Smooth muscle cell (in vitro differentiated cells): Measurements from ENCODE around the gene DYNLL1. TPM values are rescaled to one million over a fixed set of nuclear protein-coding genes. Genes with fewer than 3 reads are reported as not detected.

Source experiments
- DNase-seq: peaks from one replicate; lab custom pipeline; 2025; ENCODE audit not compliant: unreplicated experiment; lab: John Stamatoyannopoulos, UW
- H2AFZ ChIP-seq: fragments of 200-600 bp; sonication (generic); 2 replicates; pipeline ENCODE4 v1.6.0; 2016; ENCODE audit warnings: antibody characterized with exemption, low read depth, mild to moderate bottlenecking
- H3F3A ChIP-seq: fragments of 200-600 bp; sonication (generic); 2 replicates; pipeline ENCODE4 v1.6.0; 2017; ENCODE audit warnings: antibody characterized with exemption, low read depth
- H3K27ac ChIP-seq: fragments of 200-600 bp; sonication (generic); 2 replicates; pipeline ENCODE4 v1.5.1; 2016; ENCODE audit warnings: low read depth, mild to moderate bottlenecking
- H3K27me3 ChIP-seq: fragments of 200-600 bp; sonication (generic); 2 replicates; pipeline ENCODE4 v1.6.1; 2016; ENCODE audit warnings: low read depth, mild to moderate bottlenecking
- H3K36me3 ChIP-seq: fragments of 200-600 bp; sonication (generic); 2 replicates; pipeline ENCODE4 v1.5.1; 2016; ENCODE audit warnings: low read depth
- H3K4me1 ChIP-seq: fragments of 200-600 bp; sonication (generic); 2 replicates; pipeline ENCODE4 v1.5.1; 2016; ENCODE audit warnings: low read depth
- H3K4me2 ChIP-seq: fragments of 200-600 bp; sonication (generic); 2 replicates; pipeline ENCODE4 v1.6.0; 2016; ENCODE audit warnings: mild to moderate bottlenecking
- H3K4me3 ChIP-seq: fragments of 200-600 bp; sonication (generic); 2 replicates; pipeline ENCODE4 v1.5.1; 2016; ENCODE audit warnings: mild to moderate bottlenecking
- H3K79me2 ChIP-seq: fragments of 200-600 bp; sonication (generic); 2 replicates; pipeline ENCODE4 v1.6.0; 2016; ENCODE audit warnings: low read depth, mild to moderate bottlenecking
- H3K9ac ChIP-seq: fragments of 200-600 bp; sonication (generic); 2 replicates; pipeline ENCODE4 v1.6.0; 2016; ENCODE audit warnings: low read depth
- H3K9me3 ChIP-seq: fragments of 200-600 bp; sonication (generic); replicated peaks from 2 replicates; pipeline ENCODE4 v1.5.1; 2016; ENCODE audit warnings: low read depth
- H4K20me1 ChIP-seq: fragments of 200-600 bp; sonication (generic); 2 replicates; pipeline ENCODE4 v1.6.0; 2016; ENCODE audit warnings: low read depth
- CTCF ChIP-seq: fragments of 200-600 bp; sonication (generic); IDR thresholded peaks from 2 replicates; pipeline ENCODE4 v1.5.1; 2017; ENCODE audit warnings: borderline replicate concordance, mild to moderate bottlenecking, antibody characterized with exemption; ENCODE audit not compliant: insufficient read depth, poor library complexity, severe bottlenecking
- WGBS: methylation state at CpG from one replicate; pipeline ENCODE4 v1.1.7; 2016; ENCODE audit warnings: low lambda C conversion rate; 5-methylcytosine and 5-hydroxymethylcytosine counted together
- polyA plus RNA-seq: library from polyadenylated mRNA; unstranded; fragments of >200 nt; fragmentation: Nextera tagmentation; extraction: Ambion mirVana; gene quantifications from 2 replicates; pipeline ENCODE4 v1.2.1, GENCODE V29; 2016
- total RNA-seq: library from RNA; depleted of rRNA; stranded (reverse); fragments of >200 nt; gene quantifications from 2 replicates; pipeline ENCODE4 v1.2.3, GENCODE V29; 2014

The DYNLL1 gene
- total and polyA plus RNA-seq, 2 experiments from 2014 or later, result 497 to 502 TPM

- H3K27ac ChIP-seq, result peak overlapping the region; percentile 60
- H3F3A ChIP-seq, result peaks cover 5% of the 10 kb centered on the region
- H3K79me2 ChIP-seq, result peaks cover 93% of the 10 kb centered on the region
- DNase-seq, result no peak
- no peak overlapping the region for H3K9ac ChIP-seq
- no peaks in the 10 kb centered on the region for H3K36me3 ChIP-seq
- peak overlapping the region; percentile 21 for H3K4me3 ChIP-seq
- H4K20me1 ChIP-seq, result peaks cover 89% of the 10 kb centered on the region
- no peaks in the 10 kb centered on the region for H3K27me3 ChIP-seq
- 76% methylated on average over 6 of the region's 6 CpGs for WGBS
- peak overlapping the region; percentile 91 for H3K4me2 ChIP-seq
- peaks cover 29% of the 10 kb centered on the region for H3K4me1 ChIP-seq
- H2AFZ ChIP-seq, result no peak overlapping the region
- TF ChIP-seq CTCF, result no peak
- H3K9me3 ChIP-seq, result no peaks in the 10 kb centered on the region
These were observed 42.6 kb downstream of the DYNLL1 start for GRCh38 chr12:120538281-120539156.

GRCh38 chr12:120539303-120539702 lies 43.4 kb downstream of the DYNLL1 start:
- no peak for DNase-seq

GRCh38 chr12:120540445-120540844 lies 44.5 kb downstream of the DYNLL1 start:
- H3K4me1 ChIP-seq, result peaks cover 27% of the 10 kb centered on the region
- H3K36me3 ChIP-seq, result no peaks in the 10 kb centered on the region
- H3K4me3 ChIP-seq, result no peak overlapping the region
- WGBS, result 64% methylated on average over 3 of the region's 3 CpGs
- no peak overlapping the region for H3K9ac ChIP-seq
- H3K27ac ChIP-seq, result peak overlapping the region; percentile 8
- no peak overlapping the region for H3K4me2 ChIP-seq
- H3K27me3 ChIP-seq, result no peaks in the 10 kb centered on the region
- no peak for DNase-seq
- no peak overlapping the region for H2AFZ ChIP-seq
- no peaks in the 10 kb centered on the region for H3K9me3 ChIP-seq
- H3F3A ChIP-seq, result peaks cover 5% of the 10 kb centered on the region
- peaks cover 99% of the 10 kb centered on the region for H3K79me2 ChIP-seq
- H4K20me1 ChIP-seq, result peaks cover 100% of the 10 kb centered on the region
- TF ChIP-seq CTCF, result no peak

More at GRCh38 chr12:120539303-120539702, 43.4 kb downstream of the DYNLL1 start:
- 68% methylated on average over 1 of the region's 1 CpG for WGBS
- H3K4me2 ChIP-seq, result peak overlapping the region; percentile 91
- no peaks in the 10 kb centered on the region for H3K27me3 ChIP-seq
- no peak overlapping the region for H2AFZ ChIP-seq
- H3K27ac ChIP-seq, result peak overlapping the region; percentile 60
- peaks cover 97% of the 10 kb centered on the region for H4K20me1 ChIP-seq
- H3K4me1 ChIP-seq, result peaks cover 29% of the 10 kb centered on the region
- H3K9ac ChIP-seq, result no peak overlapping the region
- TF ChIP-seq CTCF, result no peak
- peaks cover 100% of the 10 kb centered on the region for H3K79me2 ChIP-seq
- no peaks in the 10 kb centered on the region for H3K9me3 ChIP-seq
- H3K36me3 ChIP-seq, result no peaks in the 10 kb centered on the region
- H3F3A ChIP-seq, result peaks cover 5% of the 10 kb centered on the region
- H3K4me3 ChIP-seq, result no peak overlapping the region
